Urinary bladder (tissue), 4 donors: ENCODE results near the gene TMEM11. TPM values are rescaled to one million over a fixed set of nuclear protein-coding genes. Genes with fewer than 3 reads are reported as not detected.

ENCODE experiments used
- DNase-seq: peaks from one replicate; pipeline ENCODE4 v3.0.0-alpha.2; 2015; ENCODE audit errors: extremely low spot score
- H3K27ac ChIP-seq: one replicate; pipeline ENCODE4 v1.5.1; 2013; ENCODE audit warnings: low read depth, mild to moderate bottlenecking, moderate library complexity
- H3K36me3 ChIP-seq: one replicate; pipeline ENCODE4 v1.6.1; 2013; ENCODE audit warnings: mild to moderate bottlenecking, moderate library complexity; ENCODE audit not compliant: insufficient read depth
- H3K4me1 ChIP-seq: one replicate; pipeline ENCODE4 v1.6.1; 2013; ENCODE audit warnings: mild to moderate bottlenecking, moderate library complexity; ENCODE audit not compliant: insufficient read depth
- H3K4me3 ChIP-seq: one replicate; pipeline ENCODE4 v1.5.1; 2013; ENCODE audit warnings: low read depth, low read length
- WGBS: extraction: QIAGEN DNeasy Blood & Tissue Kit; methylation state at CpG from one replicate; pipeline ENCODE4 v1.1.7; 2013; 5-methylcytosine and 5-hydroxymethylcytosine counted together
- polyA plus RNA-seq: library from polyadenylated mRNA; stranded (reverse); fragments of 200-250 nt; gene quantifications from one replicate; pipeline ENCODE4 v1.2.3, GENCODE V29; 2013
- total RNA-seq: library from RNA; depleted of rRNA; stranded (reverse); fragments of >200 nt; gene quantifications from one replicate; pipeline ENCODE4 v1.2.3, GENCODE V29; 2014
- donor health status: healthy with polysubstance abuse.
- donor health status: healthy.

Gene TMEM11, protein sequence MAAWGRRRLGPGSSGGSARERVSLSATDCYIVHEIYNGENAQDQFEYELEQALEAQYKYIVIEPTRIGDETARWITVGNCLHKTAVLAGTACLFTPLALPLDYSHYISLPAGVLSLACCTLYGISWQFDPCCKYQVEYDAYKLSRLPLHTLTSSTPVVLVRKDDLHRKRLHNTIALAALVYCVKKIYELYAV
- 6.6 TPM for total RNA-seq
- 24.7 TPM for polyA plus RNA-seq

DNA sequence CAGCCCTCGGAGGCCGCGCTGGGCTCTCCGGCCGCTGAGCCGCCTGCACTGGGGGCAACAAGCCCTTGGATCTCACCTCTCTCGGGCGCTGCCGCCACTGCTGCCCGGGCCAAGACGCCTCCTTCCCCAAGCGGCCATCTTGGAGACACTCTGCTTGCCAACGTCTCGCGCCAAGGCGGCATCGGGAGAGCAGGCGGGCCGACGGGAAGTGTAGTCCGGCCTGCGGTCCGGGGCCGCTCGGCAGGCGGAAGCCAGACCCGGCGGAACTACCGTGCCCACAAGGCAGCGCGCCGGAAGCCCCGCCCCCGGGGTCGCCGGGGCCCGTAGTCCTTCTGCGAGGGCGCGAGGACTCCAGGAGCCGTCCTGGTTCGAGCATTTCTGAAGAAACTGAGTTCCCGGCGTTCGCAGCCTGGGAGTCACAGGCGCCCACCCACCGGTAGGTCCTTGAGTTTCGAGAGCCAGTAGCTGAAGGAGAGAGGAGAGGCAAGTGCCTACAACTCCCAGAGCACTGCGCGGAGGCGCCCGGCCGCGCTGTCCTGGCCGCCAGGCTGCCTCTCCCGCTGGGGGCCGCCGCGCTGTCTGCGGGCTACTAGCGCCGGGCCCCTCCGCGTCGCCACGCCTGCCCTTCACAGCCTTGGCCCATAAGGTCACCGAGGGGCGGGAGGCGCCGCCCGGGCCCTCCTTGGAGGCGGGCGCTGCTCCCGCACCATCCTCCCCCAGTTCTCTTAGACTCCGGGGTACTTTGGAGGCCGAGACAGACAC lies at the start of gene TMEM11:
TMEM11 (minus strand) TSS at position 147 of the 762 bp plus-strand sequence; CDS start at position 138, 9 bp downstream.
- no peaks in the 10 kb centered on the region for H3K36me3 ChIP-seq
- peak within 1 kb of the TSS; percentile 98 for H3K27ac ChIP-seq
- peak; percentile 78 for DNase-seq
- peaks cover 4% of the 10 kb centered on the region for H3K4me1 ChIP-seq
- WGBS, result under 1% methylated on average over 76 of the region's 76 CpGs
- H3K4me3 ChIP-seq, result peak within 1 kb of the TSS; percentile 98

- WGBS, result 59% methylated on average over 6 of the region's 6 CpGs
- Histone ChIP-seq H3K27ac (no peak overlapping the region), H3K4me1 (no peaks in the 10 kb centered on the region), H3K36me3 (no peaks in the 10 kb centered on the region), H3K4me3 (no peak overlapping the region)
- no peak for DNase-seq
Observed at GRCh38 chr17:21263376-21263775, 49.4 kb upstream of the TMEM11 start.

GRCh38 chr17:21262259-21262993 lies 48.5 kb upstream of the TMEM11 start:
- Histone ChIP-seq H3K36me3 (no peaks in the 10 kb centered on the region), H3K4me3 (no peak overlapping the region), H3K27ac (no peak overlapping the region), H3K4me1 (no peaks in the 10 kb centered on the region)
- 75% methylated on average over 12 of the region's 12 CpGs for WGBS
- DNase-seq, result no peak

DNA sequence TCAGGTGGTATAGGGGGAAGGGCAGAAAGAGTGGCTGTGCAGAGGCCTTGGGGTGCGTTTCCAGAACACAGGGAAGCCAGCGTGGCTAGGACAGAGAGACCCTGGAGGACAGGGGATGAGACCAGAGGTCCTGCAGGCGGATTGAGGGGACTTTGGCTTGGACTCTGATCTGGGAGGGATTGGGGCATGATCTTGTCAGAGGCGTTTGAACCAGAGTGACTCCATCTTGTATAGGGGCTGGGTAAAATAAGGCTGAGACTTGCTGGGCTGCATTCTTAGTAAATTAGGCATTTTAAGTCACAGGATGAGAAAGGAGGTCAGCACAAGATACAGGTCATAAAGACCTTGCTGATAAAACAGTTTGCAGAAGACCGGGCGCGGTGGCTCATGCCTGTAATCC lies 44.6 kb upstream of the TMEM11 start:
- Histone ChIP-seq H3K4me3 (no peak overlapping the region), H3K27ac (no peak overlapping the region), H3K36me3 (no peaks in the 10 kb centered on the region), H3K4me1 (no peaks in the 10 kb centered on the region)
- 93% methylated on average over 7 of the region's 7 CpGs for WGBS
- no peak for DNase-seq

- no peaks in the 10 kb centered on the region for H3K36me3 ChIP-seq
- no peaks in the 10 kb centered on the region for H3K4me1 ChIP-seq
- peak overlapping the region; percentile 96 for H3K4me3 ChIP-seq
- WGBS, result 46% methylated on average over 15 of the region's 15 CpGs
- DNase-seq, result no peak
- no peak overlapping the region for H3K27ac ChIP-seq
Observed at GRCh38 chr17:21253646-21254441, 39.9 kb upstream of the TMEM11 start.

DNA sequence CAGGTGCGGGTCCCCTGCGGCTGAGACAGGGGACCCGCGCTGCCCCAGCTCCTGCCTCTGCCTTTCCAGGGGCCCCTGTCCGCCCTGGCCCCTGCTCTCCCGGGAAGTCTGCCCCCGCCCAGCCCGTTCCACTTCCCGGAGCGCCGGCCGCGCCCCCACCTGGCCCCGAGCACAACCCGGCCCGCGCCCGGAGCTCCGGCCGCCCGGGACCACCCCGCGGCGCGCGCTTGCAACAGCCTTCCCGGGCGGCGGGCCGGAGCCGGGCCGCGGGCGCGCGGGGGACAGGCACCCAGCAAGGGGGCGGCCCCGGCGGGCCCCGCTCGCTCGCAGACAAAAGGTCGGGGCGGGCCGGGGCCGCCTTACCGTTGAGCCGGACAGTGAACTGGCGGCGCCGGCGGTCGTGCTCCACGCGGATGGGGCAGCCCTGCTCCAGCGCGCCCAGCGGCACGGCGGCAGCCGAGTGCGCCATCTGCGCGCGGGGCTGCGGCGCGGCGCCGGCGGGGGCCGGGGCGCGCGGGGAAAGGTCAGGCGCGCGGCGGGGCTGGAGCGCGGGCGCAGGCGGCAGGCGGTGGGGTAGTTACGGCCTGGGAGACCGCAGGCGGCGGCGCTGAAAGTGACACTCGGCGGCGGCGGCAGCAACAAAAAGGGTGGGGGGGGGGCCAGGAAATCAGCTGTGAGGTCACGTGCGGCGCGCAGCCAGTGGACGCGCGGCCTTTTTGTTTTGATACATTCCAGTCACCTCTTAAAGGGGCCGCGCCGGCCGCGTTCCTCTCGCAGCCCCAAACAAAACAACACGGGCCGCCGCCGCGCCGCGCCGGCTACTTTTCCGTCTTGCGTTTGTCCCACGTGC lies 39.1 kb upstream of the TMEM11 start, which contains the start of gene NATD1:
NATD1 (minus strand) TSS at position 615 of the 850 bp plus-strand sequence; CDS start at position 469, 146 bp downstream.
- Histone ChIP-seq H3K4me1 (no peaks in the 10 kb centered on the region), H3K36me3 (no peaks in the 10 kb centered on the region), H3K27ac (no peak within 1 kb of the TSS), H3K4me3 (peak within 1 kb of the TSS; percentile 96)
- WGBS, result under 1% methylated on average over 117 of the region's 117 CpGs
- peak; percentile 47 for DNase-seq

DNA sequence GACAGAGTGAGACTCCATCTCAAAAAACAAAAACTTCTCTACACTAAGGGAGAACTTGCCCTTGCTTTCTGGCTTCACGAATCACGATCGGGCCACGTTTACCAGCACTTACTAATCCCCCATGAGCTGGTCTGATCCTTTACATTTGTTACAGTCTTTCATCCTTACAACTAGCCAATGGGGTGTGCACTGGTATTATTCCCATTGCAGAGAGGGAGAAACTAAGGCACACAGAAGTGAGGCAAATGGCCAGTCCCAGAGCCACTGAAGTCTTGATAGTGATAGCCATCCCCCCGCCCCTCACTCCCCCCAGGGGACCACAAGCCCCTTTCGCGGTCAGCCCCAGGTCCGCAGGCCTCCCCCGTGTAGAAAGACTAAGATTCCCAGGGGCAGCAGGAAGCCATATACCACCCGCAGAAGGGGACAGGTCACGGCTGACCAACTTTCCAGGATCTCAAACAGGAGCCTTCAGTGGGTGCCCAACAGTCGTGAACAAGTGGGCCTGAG lies 38.4 kb upstream of the TMEM11 start:
- Histone ChIP-seq H3K27ac (no peak overlapping the region), H3K4me3 (peak overlapping the region; percentile 96), H3K4me1 (no peaks in the 10 kb centered on the region), H3K36me3 (no peaks in the 10 kb centered on the region)
- 12% methylated on average over 12 of the region's 12 CpGs for WGBS
- no peak for DNase-seq

GRCh38 chr17:21251337-21252010 lies 37.5 kb upstream of the TMEM11 start:
- Histone ChIP-seq H3K27ac (no peak overlapping the region), H3K4me1 (no peaks in the 10 kb centered on the region), H3K36me3 (no peaks in the 10 kb centered on the region), H3K4me3 (no peak overlapping the region)
- DNase-seq, result no peak
- 86% methylated on average over 15 of the region's 15 CpGs for WGBS

- DNase-seq, result no peak
- 58% methylated on average over 4 of the region's 4 CpGs for WGBS
- Histone ChIP-seq H3K27ac (no peak overlapping the region), H3K4me3 (no peak overlapping the region), H3K4me1 (no peaks in the 10 kb centered on the region), H3K36me3 (no peaks in the 10 kb centered on the region)
Observed at GRCh38 chr17:21250854-21251253, 36.9 kb upstream of the TMEM11 start.

DNA sequence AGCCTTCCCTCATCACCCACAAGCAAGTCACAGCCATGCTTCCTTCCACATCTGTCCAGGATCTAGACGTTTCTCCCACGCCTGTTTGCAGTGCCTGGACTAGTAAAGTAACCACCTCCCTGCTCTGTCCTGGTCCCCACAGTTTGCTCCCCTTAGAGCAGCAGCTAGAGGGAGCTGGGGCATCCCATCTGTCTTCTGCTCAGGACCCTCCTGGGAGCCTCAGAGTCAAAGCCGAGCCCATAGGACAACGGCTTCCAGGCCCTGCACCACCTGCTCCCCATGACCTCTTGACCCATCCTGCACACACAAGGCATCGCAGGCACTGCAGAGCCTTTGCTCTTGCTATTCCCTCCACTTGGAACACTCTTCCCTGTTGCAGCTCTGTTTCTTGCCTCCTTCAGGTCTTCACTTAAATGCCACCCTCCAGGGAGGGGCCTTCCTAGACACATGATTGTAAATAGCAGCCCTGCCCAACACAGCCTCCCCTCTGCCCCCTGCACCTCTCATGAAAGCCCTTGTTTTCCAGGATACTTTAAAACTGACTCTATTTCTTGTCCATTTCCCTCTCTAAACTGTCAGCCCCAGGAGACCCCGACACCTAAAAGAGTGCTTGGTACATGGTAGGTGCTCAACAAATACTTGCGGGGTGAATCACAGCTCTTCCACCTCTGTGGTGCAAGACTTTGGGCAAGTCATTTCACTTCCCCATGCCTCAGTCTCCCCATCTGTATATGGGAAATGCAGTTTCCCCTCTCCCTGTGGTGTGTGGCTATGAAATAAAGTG lies 36.2 kb upstream of the TMEM11 start:
- WGBS, result 61% methylated on average over 7 of the region's 7 CpGs
- Histone ChIP-seq H3K36me3 (no peaks in the 10 kb centered on the region), H3K27ac (no peak overlapping the region), H3K4me3 (no peak overlapping the region), H3K4me1 (no peaks in the 10 kb centered on the region)
- DNase-seq, result no peak

DNA sequence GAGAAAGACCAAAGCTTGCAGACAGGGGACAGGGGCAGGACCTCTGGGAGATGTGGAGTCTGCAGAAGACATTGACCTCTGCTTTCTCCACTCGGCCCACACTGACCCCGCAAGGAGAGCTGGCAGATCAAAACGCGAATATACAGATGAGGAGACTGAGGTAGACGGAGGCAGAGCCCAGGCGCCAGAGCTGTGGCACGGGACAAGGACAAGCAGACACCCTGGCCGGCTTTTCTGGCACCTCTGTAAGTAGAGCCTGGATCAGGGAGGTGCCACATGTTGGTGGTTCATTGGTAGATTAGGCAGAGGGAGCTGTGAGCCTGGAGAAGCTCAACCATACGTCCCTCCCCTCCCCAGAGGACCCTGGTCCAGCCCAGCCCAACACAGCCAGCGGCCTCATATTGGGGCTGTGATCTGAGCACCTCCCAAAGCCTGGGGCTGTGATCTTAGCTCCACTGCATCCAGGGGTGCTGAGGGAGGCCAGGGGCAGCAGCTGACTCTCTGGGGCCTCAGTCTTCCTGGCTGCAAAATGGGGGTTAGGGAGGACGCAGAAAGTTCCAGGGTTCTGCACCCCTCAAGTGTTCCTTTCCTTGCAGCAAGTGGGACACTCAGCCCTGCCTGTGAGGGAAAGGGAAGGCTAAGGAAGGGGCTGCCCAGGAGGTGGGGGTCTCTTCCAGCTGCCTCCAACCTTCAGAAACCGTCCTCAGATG lies 35.3 kb upstream of the TMEM11 start:
- 80% methylated on average over 12 of the region's 12 CpGs for WGBS
- no peaks in the 10 kb centered on the region for H3K4me1 ChIP-seq
- H3K27ac ChIP-seq, result no peak overlapping the region
- no peaks in the 10 kb centered on the region for H3K36me3 ChIP-seq
- DNase-seq, result no peak
- H3K4me3 ChIP-seq, result no peak overlapping the region
